ENCODE data around the gene DNAH10.

Gene DNAH10

DNA sequence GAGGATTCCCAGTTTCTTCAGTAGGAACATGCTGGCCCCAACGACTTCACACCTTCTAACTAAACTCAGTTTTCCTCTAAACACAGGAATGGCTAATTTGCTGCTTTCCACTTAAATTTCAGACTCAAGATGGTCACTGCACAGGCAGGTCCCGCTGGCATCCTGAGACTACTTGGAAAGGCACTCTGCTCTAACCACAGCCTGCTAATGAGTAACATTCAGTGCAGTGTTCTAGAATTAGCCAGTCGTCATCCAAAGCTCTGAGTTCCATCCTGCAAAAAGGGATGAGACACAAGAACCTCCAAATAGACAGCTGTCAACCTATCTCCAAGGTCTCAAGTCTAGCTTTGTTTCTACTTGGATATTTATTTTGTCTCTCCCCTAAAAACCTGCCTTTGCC is 204.5 kb downstream of the DNAH10 start:
- DNase-seq: no peak

DNA sequence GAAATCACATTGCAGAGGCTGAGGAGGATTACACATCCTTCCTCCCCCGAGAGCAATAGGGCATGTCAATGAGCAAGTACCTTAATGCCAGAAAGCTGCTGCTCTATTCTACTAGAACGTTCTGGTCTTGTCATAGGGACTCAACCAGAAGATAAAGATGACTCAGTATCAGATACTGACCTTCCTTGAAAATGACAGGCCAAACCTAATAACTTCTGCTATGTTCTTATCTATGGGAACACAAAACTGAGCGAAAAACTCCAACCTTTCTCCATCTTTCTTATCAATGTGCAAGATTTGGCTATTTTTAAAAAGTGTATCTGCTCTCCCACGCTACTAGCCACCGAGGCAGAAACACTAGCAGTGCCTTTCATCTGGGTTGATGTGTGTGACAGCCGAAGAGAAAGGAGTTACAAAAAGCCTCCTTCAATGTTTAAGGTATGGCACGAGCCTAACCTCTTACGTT is 205.1 kb downstream of the DNAH10 start:
- no peak for DNase-seq

DNA sequence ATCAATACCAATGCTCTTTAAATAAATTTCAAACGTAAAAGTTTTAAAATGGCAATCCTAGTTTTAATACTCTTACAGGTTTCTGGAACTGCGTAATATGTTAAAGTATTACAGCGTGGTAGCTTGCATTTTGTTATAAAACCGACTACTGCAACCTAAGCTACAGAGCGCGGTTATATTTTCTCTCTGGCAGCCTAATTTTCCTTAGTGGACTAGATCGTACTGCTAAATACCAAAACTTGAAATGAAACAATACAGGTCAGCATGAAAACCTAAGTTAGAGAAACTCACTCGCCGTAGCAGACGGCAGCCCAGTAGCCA is 209.3 kb downstream of the DNAH10 start:
- no peak for DNase-seq

DNA sequence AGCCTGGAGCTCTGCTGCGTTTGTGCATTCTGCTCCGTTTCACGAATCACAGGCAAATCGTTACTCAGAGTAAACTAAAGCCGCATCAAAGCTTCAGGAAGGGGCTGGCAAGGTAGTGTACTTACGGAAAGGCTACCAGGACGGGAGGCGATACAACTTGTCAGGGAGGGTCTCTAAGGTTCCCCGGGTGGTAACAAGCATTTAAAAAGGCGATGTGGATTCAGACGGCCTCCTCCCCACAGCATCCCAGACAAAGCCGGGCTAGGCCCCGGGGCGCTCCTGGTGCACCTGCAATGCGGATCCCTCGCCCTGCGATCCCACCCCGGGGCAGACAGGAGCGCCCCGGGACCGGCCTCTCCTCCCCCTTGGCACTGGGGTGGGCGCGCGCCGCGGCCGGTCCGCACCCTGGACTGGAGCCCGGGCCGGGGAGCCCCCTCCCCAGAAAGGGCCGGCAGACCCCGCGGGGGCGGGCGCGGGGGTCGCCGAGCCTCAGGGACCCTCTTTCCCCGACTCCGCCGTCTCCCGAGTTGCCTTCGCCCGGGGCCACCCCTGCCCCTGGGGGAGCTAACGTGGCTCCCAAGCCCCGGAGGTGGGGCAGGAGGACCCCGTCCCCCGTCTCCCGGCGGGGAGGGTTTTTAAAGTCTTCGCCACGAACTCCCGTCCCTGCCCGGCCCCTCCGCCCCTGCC is 209.8 kb downstream of the DNAH10 start:
- peak in 21 of 51 donors; percentile 14 to 74 (median 30) for DNase-seq

DNA sequence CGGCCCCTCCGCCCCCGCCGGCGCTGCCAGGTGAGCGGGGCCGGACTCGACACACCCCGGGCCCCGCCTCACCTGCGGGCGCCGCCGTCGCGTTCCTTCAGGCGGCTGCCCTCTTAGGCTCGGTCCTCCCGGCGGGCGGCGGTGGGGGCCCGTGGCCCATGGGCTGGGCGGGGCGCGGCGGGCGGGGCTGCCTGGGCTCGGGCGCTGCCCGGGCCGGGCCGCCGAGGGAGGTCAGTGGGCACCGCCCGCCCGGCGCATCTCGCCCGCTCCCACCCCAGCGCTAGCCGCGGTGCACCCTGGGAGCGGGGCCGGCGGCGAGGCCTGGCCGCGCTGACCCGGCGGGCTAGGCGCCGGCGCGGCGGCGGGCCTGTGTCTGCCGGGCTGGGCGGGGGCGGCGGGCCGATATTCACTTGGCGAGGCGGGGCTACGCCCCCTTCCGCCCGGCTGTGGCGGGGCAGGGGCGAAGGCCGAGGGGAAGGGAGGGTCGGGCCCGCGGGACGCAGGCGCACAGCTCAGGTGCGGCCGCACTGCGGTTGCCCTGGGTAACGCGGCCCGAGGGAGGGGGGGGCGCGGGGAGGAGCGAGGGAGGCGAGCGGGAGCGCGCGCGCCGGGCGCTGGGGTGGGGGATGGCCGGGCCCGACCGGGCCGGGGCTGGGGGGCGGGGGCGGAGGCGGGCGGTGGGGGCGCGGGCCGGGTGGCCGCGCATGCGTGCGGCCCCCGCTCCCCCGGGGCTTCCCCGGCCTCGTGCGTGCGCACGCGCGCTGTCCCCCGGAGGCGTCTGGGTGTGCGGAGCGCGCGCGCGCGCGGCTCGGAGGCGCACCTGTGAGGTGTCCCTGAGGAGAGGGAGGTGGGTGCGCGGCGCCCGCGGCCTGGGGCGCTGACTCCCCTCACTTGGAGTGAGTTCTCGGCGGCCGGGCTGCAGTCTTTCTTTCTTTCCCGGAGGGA is 210.6 kb downstream of the DNAH10 start, which contains the start of the genes CCDC92 and ZNF664:
TSS of gene CCDC92 (minus strand) at position 375 of the 945 bp plus-strand sequence. CDS start 28,526 bp downstream, outside the sequence.
TSS of gene ZNF664 (plus strand) at position 759 of the 945 bp plus-strand sequence. CDS start 38,930 bp downstream, outside the sequence.
- DNase-seq: peak in 49 of 51 donors; percentile 50 to 94 (median 83)

DNA sequence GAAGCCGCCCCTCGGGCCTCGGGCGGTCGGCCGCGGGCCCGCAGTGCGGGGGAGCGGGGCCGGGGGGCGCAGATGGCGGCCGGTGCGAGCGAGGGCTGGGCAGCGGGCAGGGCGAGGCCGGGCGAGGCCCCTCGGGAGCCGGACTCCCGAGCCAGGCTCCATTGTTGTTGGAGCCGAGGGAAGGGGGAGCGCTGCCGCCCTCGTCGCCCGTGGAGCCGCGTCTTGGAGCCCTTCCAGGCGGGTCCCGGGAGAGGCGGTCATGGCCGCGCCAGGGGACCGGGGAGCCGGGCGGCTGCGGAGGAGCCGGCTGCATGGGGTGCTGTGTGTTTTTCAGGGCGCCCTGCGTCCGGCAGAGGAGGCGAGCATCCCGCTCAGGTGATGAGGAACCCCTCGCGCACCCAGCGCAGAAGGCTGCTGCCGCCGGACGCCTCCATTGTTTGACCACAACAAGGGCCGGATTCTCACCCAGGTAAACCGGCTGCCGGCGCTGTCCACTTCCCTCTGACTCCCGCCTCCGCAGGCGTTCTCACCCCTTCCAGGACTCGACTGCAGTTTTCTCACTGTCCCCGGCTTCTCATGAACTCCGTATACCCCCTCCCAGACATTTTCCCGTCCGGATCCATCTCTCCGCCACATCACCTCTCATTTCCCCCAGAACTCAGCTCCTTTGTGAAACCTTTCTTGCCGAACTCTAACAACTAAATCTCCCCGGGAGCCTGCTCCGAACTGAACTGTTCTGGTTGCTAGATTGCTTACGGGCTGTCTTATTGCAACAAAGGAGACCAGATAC is 211.6 kb downstream of the DNAH10 start:
- peak in 29 of 51 donors; percentile 12 to 64 (median 37) for DNase-seq

DNA sequence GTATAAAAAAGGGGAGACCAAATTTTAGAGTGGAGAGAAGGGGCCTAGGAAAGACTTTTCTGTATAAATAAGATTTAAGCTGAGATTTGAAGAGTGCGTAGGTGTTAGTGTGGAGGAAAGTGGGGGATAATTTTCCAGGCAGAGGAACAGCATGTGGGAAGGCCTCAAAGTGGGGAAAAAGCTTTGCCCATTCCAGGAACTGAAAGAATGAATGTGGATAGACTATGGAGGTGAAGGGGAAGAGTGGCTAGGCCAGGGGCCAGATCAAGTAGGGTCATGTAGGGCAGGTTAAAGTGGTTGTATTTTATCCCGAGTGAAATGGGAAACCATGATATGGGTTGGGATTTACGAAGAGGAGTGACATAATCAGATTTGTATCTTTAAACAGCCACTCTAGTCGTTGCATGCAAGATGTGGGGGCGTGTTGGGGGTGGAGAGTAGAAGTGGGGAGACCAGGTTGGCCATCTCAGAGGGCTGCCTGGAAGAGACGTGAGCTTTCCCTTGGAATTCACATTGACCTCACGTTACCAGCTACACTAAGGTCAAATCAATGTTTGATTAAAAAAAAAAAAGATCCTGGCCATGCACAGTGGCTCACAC is 214.2 kb downstream of the DNAH10 start:
- DNase-seq: no peak

DNA sequence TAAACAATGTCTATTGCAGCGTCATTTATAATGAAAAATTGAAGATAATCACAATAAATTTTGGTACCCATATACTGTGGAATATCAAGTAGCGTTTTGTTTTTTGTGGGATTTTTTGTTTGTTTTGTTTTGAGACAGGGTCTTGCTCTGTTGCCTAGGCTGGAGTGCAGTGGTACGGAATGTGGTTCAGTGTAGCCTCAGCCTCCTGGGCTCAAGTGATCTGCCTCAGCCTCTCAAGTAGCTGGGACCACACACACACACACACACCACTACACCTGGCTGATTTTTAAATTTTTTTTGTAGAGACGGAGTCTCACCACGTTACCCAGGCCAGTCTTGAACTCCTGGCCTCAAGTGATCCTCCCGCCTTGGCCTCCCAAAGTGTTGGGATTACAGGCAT is 217.5 kb downstream of the DNAH10 start:
- DNase-seq: no peak

DNA sequence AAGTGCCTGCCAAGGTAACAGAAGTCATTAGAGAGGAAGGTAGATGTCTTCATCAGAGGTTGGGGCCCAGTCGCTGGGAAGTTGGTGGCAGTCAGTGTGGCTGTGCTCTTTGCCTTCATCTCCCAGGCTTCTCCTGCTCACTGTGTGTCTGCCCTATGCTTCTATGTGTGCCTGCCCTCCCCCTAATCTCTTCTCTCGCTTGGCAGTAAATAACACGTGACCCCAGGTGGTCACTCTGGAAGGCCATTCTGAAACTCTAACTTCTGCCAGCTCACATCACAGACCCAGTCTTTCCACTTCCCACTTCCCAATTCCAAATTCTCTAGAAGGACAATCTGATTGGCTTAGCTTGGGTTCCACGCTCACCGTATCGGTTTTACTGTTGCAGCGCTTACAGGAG is 220.2 kb downstream of the DNAH10 start:
- DNase-seq: no peak

DNA sequence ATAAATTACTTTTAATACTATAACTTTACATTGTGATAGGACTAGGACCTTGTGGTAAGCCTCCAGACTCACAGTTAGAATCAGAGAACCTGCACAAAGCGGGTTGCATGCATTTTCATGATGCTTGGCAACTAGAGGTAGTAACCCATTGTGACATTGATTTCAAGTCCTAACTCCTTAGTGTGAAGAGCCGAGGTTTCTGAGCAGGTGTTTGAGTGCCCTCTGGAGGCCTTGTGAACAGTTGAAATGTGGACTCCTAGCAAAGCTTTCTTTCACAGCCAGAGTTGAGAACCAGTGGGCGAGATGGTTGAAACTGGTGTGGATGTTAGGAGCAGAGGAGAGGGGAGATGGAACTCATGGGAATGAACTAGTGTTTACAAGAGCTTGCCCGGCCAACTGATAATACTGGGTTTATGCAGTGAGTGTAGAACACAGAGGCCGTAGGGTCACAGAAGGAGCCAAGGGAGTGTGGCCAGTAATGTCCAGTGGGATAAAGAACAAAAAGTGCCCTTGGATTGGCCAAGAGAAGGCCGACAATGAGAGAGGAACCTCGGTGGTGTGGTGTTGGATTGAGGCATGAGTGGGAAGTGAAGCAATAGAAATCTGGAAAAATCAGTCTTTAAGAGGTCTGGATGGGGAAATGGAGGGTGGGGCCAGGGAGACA is 221.9 kb downstream of the DNAH10 start:
- peak in 23 of 51 donors; percentile 6 to 73 (median 35) for DNase-seq

DNA sequence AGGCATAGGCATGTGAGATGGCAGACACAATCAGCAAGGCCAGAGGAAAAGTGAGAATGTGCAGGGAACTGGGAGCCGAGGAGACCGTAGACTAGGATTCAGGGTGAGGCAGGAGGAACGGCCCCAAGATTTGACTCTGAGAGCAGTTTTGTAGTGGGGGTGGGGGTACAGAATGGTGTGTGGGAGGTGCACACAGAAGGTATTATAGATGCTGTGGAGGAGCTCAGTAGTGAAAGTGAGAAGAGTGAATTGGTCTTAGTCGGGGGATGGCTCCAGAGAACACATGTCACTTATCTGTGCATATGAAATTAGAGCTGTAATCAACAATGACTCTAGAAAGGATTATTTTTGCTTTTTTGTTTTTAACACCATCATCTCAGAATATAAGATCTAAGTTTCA is 222.8 kb downstream of the DNAH10 start:
- no peak for DNase-seq

All from hypothalamus (tissue), 51 donors.